GM18858 (cell line): ENCODE data around the gene NAAA.
"Not testable (repeated sequence)": the region's sequence is repeated elsewhere in the genome, so short reads cannot be mapped to it uniquely, and the experiment has no call there.

Experiments used
- ATAC-seq: cut with Tn5 transposase; IDR thresholded peaks from one replicate; pipeline ENCODE4 v1.9.1; 2021; ENCODE audit not compliant: unreplicated experiment

The NAAA gene

GRCh38 chr4:75920327-75920726 lies 20.5 kb downstream of the NAAA start:
- ATAC-seq, result no peak

GRCh38 chr4:75919920-75920319 lies 20.9 kb downstream of the NAAA start:
- ATAC-seq, result no peak

- no peak for ATAC-seq
These were observed 24.6 kb downstream of the NAAA start for GRCh38 chr4:75916091-75916661.

GRCh38 chr4:75912968-75913367 lies 27.8 kb downstream of the NAAA start:
- no peak for ATAC-seq

GRCh38 chr4:75910831-75911230 lies 30.0 kb downstream of the NAAA start:
- not testable (repeated sequence) for ATAC-seq

GRCh38 chr4:75909405-75909804 lies 31.4 kb downstream of the NAAA start:
- no peak for ATAC-seq

- no peak for ATAC-seq
These were observed 32.3 kb downstream of the NAAA start for GRCh38 chr4:75908555-75908954.

GRCh38 chr4:75907966-75908365 lies 32.8 kb downstream of the NAAA start:
- ATAC-seq, result no peak

GRCh38 chr4:75904076-75904475 lies 36.7 kb downstream of the NAAA start:
- no peak for ATAC-seq

GRCh38 chr4:75902352-75902751 lies 38.5 kb downstream of the NAAA start, which contains the start of gene PPEF2:
PPEF2 (minus strand) TSS chr4:75902452; CDS start chr4:75896325, 6,127 bp downstream.
- ATAC-seq, result no peak

- no peak for ATAC-seq
These were observed 42.3 kb downstream of the NAAA start for GRCh38 chr4:75898536-75898935.

- no peak for ATAC-seq
These were observed 45.0 kb downstream of the NAAA start for GRCh38 chr4:75895744-75896314.

- ATAC-seq, result no peak
These were observed 48.3 kb downstream of the NAAA start for GRCh38 chr4:75892508-75892907.

GRCh38 chr4:75891611-75892010 lies 49.2 kb downstream of the NAAA start:
- ATAC-seq, result no peak

- no peak for ATAC-seq
These were observed 51.1 kb downstream of the NAAA start for GRCh38 chr4:75889537-75890199.

- no peak for ATAC-seq
These were observed 54.7 kb downstream of the NAAA start for GRCh38 chr4:75886104-75886503.

GRCh38 chr4:75881476-75881875 lies 59.3 kb downstream of the NAAA start:
- ATAC-seq, result no peak

- ATAC-seq, result no peak
These were observed 60.5 kb downstream of the NAAA start for GRCh38 chr4:75880278-75880677.

- no peak for ATAC-seq
These were observed 62.5 kb downstream of the NAAA start for GRCh38 chr4:75878246-75878756.

GRCh38 chr4:75876218-75876617 lies 64.6 kb downstream of the NAAA start:
- ATAC-seq, result no peak

- ATAC-seq, result no peak
These were observed 71.7 kb downstream of the NAAA start for GRCh38 chr4:75869100-75869499.

GRCh38 chr4:75867130-75867529 lies 73.7 kb downstream of the NAAA start:
- ATAC-seq, result no peak
